Measurements from ENCODE around the gene MAN1C1.

The MAN1C1 gene

DNA sequence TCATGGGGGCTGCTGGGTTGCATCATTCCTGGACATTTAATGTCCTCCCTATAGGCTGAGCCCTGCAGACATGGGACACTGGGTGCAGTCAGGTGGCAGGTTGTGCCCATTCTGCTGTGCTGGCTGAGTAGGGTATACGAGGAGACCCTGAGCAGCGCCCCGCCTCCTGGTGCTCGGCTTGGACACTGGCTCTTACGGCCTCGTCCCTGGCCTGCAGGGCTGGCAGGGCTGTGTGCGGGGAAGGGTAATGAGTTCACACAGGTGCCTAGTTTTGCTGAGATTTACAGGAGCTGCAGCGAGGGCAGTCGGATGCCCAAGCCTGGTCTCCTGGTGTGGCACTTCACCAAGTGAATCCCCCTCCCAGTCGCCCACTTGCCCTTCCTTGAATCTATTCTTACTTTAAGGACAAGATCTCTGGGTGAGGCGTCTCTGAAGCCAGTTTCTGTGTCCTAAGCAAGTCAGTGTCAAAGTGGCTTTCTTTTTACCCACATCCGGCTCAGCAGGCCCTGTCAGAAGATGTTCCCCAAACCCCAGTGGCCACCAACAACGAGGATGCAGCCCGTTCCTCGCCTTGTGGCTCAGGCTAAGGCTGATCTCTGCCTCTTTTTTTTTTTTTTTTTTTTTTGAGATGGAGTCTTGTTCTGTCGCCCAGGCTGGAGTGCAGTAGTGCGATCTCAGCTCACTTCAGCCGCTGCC, 73.2 kb downstream of the MAN1C1 start:
- TF ChIP-seq, protein P1, sequence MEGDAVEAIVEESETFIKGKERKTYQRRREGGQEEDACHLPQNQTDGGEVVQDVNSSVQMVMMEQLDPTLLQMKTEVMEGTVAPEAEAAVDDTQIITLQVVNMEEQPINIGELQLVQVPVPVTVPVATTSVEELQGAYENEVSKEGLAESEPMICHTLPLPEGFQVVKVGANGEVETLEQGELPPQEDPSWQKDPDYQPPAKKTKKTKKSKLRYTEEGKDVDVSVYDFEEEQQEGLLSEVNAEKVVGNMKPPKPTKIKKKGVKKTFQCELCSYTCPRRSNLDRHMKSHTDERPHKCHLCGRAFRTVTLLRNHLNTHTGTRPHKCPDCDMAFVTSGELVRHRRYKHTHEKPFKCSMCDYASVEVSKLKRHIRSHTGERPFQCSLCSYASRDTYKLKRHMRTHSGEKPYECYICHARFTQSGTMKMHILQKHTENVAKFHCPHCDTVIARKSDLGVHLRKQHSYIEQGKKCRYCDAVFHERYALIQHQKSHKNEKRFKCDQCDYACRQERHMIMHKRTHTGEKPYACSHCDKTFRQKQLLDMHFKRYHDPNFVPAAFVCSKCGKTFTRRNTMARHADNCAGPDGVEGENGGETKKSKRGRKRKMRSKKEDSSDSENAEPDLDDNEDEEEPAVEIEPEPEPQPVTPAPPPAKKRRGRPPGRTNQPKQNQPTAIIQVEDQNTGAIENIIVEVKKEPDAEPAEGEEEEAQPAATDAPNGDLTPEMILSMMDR (IDR thresholded peaks at IDR 0.05; ENCODE audit: extremely low read depth, missing control alignments) = no peak

DNA sequence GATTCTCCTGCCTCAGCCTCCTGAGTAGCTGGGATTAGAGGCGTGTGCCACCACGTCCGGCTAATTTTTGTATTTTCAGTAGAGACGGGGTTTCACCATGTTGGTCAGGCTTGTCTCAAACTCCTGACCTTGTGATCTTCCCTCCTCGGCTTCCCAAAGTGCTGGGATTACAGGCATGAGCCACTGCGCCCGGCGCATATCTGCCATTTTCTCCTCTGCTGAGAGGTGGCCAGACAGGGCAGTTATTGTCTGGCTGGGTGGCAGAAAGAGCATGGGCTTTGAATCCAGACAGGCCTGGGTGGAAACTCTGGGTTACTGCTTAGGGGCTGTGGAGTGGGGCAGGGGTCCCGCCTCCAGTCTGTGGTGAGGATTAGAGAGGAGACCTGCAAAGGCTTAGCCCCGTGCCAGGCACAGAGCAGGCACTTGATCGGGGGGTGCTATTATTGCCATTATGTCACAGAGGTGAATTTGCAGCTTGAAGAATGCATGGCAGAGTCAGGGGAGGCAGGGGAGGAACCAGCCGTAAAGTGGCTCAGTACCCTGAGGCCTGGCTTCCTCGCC, 73.9 kb downstream of the MAN1C1 start:
- TF ChIP-seq, protein P1 (IDR thresholded peaks at IDR 0.05; ENCODE audit: extremely low read depth, missing control alignments) = no peak
- no peak for DNase-seq (ENCODE audit: low spot score)

More for the DNA sequence above, 73.2 kb downstream of the MAN1C1 start:
- DNase-seq (ENCODE audit: low spot score) = no peak

DNA sequence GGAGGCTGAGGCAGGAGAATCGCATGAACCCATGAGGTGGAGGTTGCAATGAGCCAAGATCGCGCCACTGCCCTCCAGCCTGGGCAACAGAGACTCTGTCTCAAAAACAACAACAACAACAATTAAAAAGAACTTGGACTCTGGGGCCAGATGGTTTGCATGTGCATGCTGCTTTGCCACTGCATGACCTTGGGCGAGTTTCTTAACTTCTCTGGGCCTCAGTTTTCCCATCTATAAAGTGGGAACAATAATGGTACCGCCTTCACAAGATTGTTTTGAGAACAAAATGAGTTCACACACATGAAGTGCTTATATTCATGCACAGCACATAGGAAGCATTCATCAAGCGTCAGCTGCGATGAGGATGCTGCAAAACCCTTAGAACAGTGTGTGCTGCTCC, 74.6 kb downstream of the MAN1C1 start:
- DNase-seq (ENCODE audit: low spot score) = no peak
- TF ChIP-seq, protein P1 (IDR thresholded peaks at IDR 0.05; ENCODE audit: extremely low read depth, missing control alignments) = no peak

DNA sequence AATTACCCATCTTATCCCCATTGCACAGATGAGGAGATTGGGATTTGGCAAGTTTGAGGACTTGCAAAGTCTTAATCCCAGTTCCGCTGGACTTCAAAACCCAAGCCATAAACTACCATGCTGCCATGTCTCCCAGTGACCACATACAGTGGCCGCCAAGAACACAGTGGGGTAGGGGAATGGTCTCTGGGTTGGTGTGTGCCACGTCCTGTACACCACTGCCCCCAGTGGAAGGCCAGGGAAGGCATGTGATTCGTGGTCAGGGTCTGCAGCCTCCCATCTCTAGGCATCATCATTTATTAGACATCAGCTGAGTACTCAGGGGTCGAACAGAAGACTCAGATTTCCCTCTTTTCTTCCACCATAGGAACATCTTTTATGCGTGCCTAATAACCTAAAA, 76.0 kb downstream of the MAN1C1 start:
- DNase-seq (ENCODE audit: low spot score) = peak; percentile 43

DNA sequence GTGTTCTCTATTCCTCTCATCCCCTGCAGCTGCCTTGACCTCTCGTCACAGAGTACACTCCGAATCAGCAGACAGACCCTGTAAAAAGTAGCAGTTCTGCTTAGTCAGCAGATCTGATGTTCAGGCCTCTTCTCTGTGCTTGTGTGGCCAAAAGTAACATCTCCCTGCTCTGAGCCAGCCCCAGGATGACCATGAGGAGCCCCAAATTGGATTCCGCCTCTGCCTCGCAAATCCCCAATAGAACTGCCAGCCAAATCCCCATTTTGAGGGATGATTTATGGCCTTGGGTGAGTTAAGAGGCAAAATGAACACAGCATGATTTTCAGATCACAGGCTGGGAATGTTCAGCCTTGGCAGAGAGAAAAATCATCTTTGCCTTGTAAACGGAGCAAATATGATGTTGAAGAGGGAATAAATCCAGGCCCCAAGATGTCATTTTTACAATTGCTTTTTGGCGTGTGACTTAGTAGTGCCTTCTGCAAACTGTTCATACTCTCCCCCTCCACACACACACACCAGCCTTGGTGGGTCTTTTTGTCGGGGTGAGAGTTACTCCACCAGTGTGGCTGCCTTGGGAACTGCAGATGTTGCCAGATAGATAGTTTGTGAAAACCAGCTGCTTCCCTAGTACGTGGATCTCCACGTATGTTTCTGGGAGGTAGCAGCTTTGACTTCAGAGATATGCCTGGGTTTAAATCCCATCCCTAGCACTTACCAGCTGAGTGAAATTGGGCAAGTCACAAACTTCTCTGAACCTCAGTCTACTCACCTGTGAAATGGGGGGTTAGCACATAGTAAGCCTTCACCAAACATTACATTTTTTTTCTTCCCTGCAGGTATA, 77.8 kb downstream of the MAN1C1 start:
- TF ChIP-seq, protein P1 (IDR thresholded peaks at IDR 0.05; ENCODE audit: extremely low read depth, missing control alignments) = no peak
- no peak for DNase-seq (ENCODE audit: low spot score)

More for the DNA sequence above, 76.0 kb downstream of the MAN1C1 start:
- TF ChIP-seq, protein P1 (IDR thresholded peaks at IDR 0.05; ENCODE audit: extremely low read depth, missing control alignments) = peak; percentile 55

DNA sequence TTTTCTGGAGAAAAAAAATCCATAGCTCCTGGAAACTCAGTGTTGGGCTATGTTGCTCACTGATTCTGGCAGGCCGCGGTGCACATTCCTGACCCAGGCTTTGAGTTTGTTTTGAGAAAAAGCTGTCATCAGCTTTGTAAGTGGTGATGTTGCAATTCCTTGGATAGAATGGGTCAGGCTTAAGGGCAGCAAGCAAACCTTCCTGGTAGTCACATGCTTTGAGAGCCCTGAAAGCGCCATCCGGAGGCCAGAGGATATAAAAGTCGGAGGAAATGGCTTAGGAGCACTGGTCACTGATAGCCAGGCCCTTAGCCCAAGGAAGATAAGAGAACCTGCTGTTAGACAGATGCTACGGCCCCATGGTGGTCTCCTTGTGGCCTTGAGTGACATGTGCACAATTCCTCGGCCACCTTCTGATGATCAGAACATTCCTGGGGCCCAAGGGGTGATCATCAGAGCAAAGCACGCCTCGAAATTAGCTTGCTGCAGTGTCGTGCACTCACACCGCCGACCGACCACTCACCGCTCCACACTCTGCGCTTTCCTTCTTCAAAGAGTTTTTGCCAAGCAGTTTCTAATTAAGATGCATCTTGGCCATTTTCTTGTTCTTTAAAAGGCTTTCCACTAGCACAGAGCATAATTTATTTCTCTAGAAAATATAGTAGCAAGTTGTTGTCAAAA, 78.6 kb downstream of the MAN1C1 start:
- no peak for DNase-seq (ENCODE audit: low spot score)
- TF ChIP-seq, protein P1 (IDR thresholded peaks at IDR 0.05; ENCODE audit: extremely low read depth, missing control alignments) = no peak

Measured in GM20000 (cell line).